Bronchial epithelial cell (primary cell): ENCODE results near the gene CTU2. TPM values are rescaled to one million over a fixed set of nuclear protein-coding genes. Genes with fewer than 3 reads are reported as not detected.
A peak's percentile ranks its signal among the peaks of the same experiment; 100 is the strongest.

Experiments
- DNase-seq: peaks from one replicate; pipeline ENCODE4 v3.0.0-alpha.2; 2010; ENCODE audit warnings: low read depth
- FAIRE-seq: peaks from 2 replicates; lab custom pipeline; 2011; peaks lifted over from hg19 to GRCh38; lab: Jason Lieb, UNC
- H3K27me3 ChIP-seq: 2 replicates; pipeline ENCODE4 v1.5.1; 2011; ENCODE audit warnings: low read length; ENCODE audit not compliant: control insufficient read depth, insufficient read depth
- H3K36me3 ChIP-seq: 2 replicates; pipeline ENCODE4 v1.5.1; 2011; ENCODE audit warnings: low read length; ENCODE audit not compliant: control insufficient read depth, insufficient read depth
- H3K4me3 ChIP-seq: 2 replicates; pipeline ENCODE4 v1.5.1; 2011; ENCODE audit warnings: mild to moderate bottlenecking, low read depth, low read length, control low read depth
- total RNA-seq: library from RNA; depleted of rRNA; stranded (reverse); fragments of >200 nt; gene quantifications from 2 replicates; pipeline ENCODE4 v1.2.1, GENCODE V29; 2014
- TF ChIP-seq, protein P1 (sequence below): IDR thresholded peaks from 2 replicates; pipeline ENCODE4 v1.5.1; 2011; ENCODE audit warnings: mild to moderate bottlenecking, moderate library complexity, low read length, control low read depth, inconsistent platforms; ENCODE audit not compliant: insufficient read depth, severe bottlenecking

CTU2 gene
- 11.3 and 31.1 TPM in 2 replicates for total RNA-seq

DNA sequence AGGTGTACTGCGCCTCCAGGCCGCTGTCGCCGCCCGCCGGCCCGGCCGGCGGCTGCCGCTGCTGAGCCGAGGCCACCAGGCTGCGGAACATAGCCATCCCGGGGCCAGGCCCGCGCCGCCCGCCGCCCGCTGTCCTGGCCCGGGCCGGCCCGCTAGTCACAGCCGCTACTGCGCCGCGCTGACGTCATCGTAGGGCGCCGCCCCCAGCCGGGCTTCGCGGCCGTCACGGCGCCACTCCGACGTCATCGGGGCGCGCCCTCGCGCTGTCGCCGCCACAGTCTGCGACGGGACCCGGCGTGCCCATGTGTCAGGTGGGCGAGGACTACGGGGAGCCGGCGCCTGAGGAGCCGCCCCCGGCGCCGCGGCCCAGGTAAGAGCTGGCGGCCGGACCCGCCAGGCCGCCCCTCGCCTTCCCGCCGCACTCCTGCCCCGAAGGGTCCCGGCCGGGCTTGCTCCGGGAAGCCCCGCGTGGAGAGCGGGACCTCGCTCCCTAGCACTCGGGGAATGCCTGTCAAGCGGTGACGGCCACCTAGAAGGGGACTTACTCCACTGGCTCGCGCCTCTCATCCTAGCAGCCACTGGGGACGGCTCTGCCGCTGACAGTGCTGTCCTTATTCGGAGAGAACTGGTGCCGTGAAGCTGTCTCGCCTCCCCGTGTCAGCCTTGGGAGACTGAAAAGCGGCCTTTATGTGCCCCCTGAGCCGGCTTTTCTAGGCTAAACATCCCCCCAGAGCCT, at the start of gene CTU2, which contains the start of gene RNF166:
TSS of gene CTU2 (plus strand) at position 275 of the 736 bp plus-strand sequence. CDS start at position 303, 28 bp downstream.
TSS of gene RNF166 (minus strand) at position 180 of the 736 bp plus-strand sequence. CDS start at position 97, 83 bp downstream.
- Histone ChIP-seq H3K4me3 (peak within 1 kb of the TSS; percentile 99), H3K36me3 (peaks cover 6% of the 10 kb centered on the region), H3K27me3 (no peaks in the 10 kb centered on the region)
- TF ChIP-seq, protein P1, sequence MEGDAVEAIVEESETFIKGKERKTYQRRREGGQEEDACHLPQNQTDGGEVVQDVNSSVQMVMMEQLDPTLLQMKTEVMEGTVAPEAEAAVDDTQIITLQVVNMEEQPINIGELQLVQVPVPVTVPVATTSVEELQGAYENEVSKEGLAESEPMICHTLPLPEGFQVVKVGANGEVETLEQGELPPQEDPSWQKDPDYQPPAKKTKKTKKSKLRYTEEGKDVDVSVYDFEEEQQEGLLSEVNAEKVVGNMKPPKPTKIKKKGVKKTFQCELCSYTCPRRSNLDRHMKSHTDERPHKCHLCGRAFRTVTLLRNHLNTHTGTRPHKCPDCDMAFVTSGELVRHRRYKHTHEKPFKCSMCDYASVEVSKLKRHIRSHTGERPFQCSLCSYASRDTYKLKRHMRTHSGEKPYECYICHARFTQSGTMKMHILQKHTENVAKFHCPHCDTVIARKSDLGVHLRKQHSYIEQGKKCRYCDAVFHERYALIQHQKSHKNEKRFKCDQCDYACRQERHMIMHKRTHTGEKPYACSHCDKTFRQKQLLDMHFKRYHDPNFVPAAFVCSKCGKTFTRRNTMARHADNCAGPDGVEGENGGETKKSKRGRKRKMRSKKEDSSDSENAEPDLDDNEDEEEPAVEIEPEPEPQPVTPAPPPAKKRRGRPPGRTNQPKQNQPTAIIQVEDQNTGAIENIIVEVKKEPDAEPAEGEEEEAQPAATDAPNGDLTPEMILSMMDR, result no peak
- DNase-seq (peak; percentile 73), FAIRE-seq (no peak)

DNA sequence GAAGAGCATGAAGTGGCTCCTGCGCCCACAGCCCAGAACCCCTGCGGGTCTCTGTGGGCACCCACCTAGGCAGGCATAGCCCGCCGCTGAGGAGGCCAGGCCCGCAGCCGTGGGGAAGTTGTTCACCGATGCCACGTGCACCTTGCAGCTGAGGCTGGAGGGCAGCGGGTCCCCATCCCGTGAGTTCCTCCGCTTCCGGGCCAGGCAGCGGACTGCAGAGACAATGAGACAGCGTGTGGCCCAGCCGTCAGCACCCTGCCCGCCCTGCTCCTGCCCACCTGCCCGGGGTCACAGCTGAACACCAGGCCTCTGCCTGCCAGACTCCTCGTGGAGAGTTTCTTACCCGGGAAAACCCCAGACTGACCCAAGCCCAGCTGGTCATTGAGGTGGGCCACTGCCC, 48.9 kb upstream of the CTU2 start:
- DNase-seq (no peak), FAIRE-seq (no peak)
- H3K4me3 ChIP-seq, result no peak overlapping the region
- no peaks in the 10 kb centered on the region for H3K27me3 ChIP-seq
- H3K36me3 ChIP-seq, result peaks cover 11% of the 10 kb centered on the region
- TF ChIP-seq, protein P1, result no peak

GRCh38 chr16:88658714-88659113, 47.6 kb upstream of the CTU2 start:
- no peak overlapping the region for H3K4me3 ChIP-seq
- DNase-seq, result no peak
- FAIRE-seq, result no peak
- TF ChIP-seq, protein P1, result no peak
- no peaks in the 10 kb centered on the region for H3K27me3 ChIP-seq
- H3K36me3 ChIP-seq, result peaks cover 10% of the 10 kb centered on the region

DNA sequence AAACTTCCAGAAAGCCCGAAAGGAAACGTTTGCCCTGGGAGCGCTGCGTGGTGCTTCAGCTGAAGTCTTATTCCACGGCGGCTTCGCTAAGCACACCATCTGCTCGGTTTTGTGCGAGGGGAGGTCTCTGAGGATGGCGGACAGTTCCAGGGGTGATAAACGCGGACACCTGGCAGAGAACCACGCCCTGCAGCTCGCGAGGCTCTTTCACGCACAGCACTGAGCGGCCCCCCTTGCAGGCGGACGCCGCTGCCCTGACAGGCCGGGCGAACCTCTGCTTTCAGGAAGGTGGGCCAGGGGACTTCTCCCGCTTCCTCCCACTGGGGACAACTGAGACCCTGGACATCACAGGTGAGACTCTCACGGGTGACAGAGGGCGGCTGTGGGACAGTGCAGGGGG, 47.1 kb upstream of the CTU2 start:
- TF ChIP-seq, protein P1, result no peak
- no peaks in the 10 kb centered on the region for H3K27me3 ChIP-seq
- H3K36me3 ChIP-seq, result peaks cover 10% of the 10 kb centered on the region
- H3K4me3 ChIP-seq, result no peak overlapping the region
- DNase-seq, result no peak
- FAIRE-seq, result no peak

DNA sequence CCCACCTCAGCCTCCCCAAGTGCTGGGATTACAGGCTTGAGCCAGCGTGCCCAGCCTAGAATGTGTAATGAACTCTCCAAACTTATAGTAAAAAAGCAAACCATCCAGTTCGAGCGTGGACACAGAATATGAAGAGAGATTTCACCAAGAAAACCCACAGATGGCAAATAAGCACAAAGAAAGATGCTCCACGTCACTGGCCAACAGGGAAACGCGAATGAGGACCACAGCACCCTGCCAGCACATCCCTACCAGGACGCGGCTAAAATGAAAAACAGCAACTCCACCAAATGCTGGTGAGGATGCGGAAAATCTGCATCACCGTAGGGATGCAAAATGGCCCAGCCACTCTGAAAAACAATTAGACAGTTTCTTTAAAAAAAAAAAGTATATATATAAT, 44.8 kb upstream of the CTU2 start:
- DNase-seq, result no peak
- H3K36me3 ChIP-seq, result peaks cover 4% of the 10 kb centered on the region
- H3K4me3 ChIP-seq, result no peak overlapping the region
- TF ChIP-seq, protein P1, result no peak
- H3K27me3 ChIP-seq, result no peaks in the 10 kb centered on the region
- FAIRE-seq, result no peak
